HCT116 (cell line): ENCODE results near the gene ALDH7A1. TPM values are rescaled to one million over a fixed set of nuclear protein-coding genes. Genes with fewer than 3 reads are reported as not detected.

Experiments
- ATAC-seq: fragments of 200-7000 bp; cut with Tn5 transposase; 2 replicates; pipeline ENCODE4 v1.9.1; 2020; ENCODE audit warnings: mild to moderate bottlenecking, moderate library complexity
- BruUV-seq: library from RNA; stranded (reverse); fragments of 400-500 nt; replicated peaks from 2 replicates; lab custom pipeline; 2021; lab: Mats Ljungman, UMichigan
- CTCF ChIA-PET: fragments of 300-600 bp; sonication (Branson Sonifier 250); formaldehyde crosslinking; loops from one replicate; lab custom pipeline; 2021; ENCODE audit warnings: antibody characterized with exemption; lab: Charles Lee
- POLR2A ChIA-PET: fragments of 300-600, 350-600 bp; sonication (Branson Sonifier 250); formaldehyde crosslinking; loops from one replicate; lab custom pipeline; 2021; ENCODE audit warnings: antibody characterized with exemption; lab: Charles Lee
- RAD21 ChIA-PET, 2 experiments: fragments of 300-600 bp; sonication (Branson Sonifier 250); formaldehyde crosslinking; loops; one replicate each; lab custom pipeline; 2023; ENCODE audit warnings: low total read pairs in 2 of 2; ENCODE audit not compliant: uncharacterized antibody in 2 of 2, unreplicated experiment in 2 of 2, low non-redundant PET in 1 of 2; lab: Charles Lee
- DNase-seq: peaks from one replicate; pipeline ENCODE4 v3.0.0-alpha.2; 2010; ENCODE audit warnings: low read depth, low spot score
- H2AFZ ChIP-seq: fragments of 200-600 bp; shearing (Covaris generic), sonication (generic); 2 replicates; pipeline ENCODE4 v1.6.1; 2017; ENCODE audit warnings: low read depth, mixed run types, mixed read lengths, antibody characterized with exemption, low read length; ENCODE audit not compliant: poor library complexity, severe bottlenecking
- H3K27ac ChIP-seq: 2 replicates; pipeline ENCODE4 v1.5.1; 2012; ENCODE audit warnings: low read depth, low read length
- H3K27me3 ChIP-seq: fragments of 200-600 bp; sonication (generic); 2 replicates; pipeline ENCODE4 v1.6.1; 2016; ENCODE audit warnings: mixed run types, low read length, mixed read lengths; ENCODE audit not compliant: insufficient read depth
- H3K36me3 ChIP-seq, 2 experiments: fragments of 200-500 bp in 1 of 2; fragments of 200-600 bp in 1 of 2; sonication (Bioruptor generic) in 1 of 2; sonication (generic) in 1 of 2; 2 replicates each; pipeline versions ENCODE4 v1.5.1 to v1.6.1; 2014 to 2016; ENCODE audit warnings: low read length in 2 of 2, inconsistent platforms in 1 of 2, mixed read lengths in 1 of 2, mixed run types in 1 of 2; ENCODE audit not compliant: insufficient read depth in 2 of 2, control insufficient read depth in 1 of 2
- H3K4me1 ChIP-seq, 2 experiments: fragments of 200-600 bp in 1 of 2; sonication (generic) in 1 of 2; 2 replicates each; pipeline versions ENCODE4 v1.5.1 to v1.6.1; 2012 to 2017; ENCODE audit warnings: low read length in 2 of 2, inconsistent platforms in 1 of 2, mild to moderate bottlenecking in 1 of 2, mixed read lengths in 1 of 2, mixed run types in 1 of 2, moderate library complexity in 1 of 2; ENCODE audit not compliant: insufficient read depth in 2 of 2, control insufficient read depth in 1 of 2
- H3K4me2 ChIP-seq: fragments of 200-600 bp; sonication (generic); 2 replicates; pipeline ENCODE4 v1.6.1; 2017; ENCODE audit warnings: mixed run types, low read length, mixed read lengths
- H3K4me3 ChIP-seq, 2 experiments: fragments of 200-600 bp in 1 of 2; sonication (generic) in 1 of 2; replicated peaks in 1 of 2; 2 replicates each; pipeline ENCODE4 v1.5.1; 2011 to 2016; ENCODE audit warnings: low read length in 2 of 2, control low read depth in 1 of 2, low read depth in 1 of 2, mild to moderate bottlenecking in 1 of 2, mixed read lengths in 1 of 2, mixed run types in 1 of 2
- H3K79me2 ChIP-seq: fragments of 200-600 bp; sonication (generic); 2 replicates; pipeline ENCODE4 v1.6.1; 2017; ENCODE audit warnings: mild to moderate bottlenecking, mixed run types, low read length, moderate library complexity, mixed read lengths; ENCODE audit not compliant: insufficient read depth
- H3K9ac ChIP-seq: fragments of 200-600 bp; sonication (generic); 2 replicates; pipeline ENCODE4 v1.6.1; 2016; ENCODE audit warnings: low read length, mixed read lengths
- H3K9me2 ChIP-seq: fragments of 200-600 bp; sonication (generic), shearing (Covaris generic); 2 replicates; pipeline ENCODE4 v1.6.1; 2017; ENCODE audit warnings: mixed run types, mild to moderate bottlenecking, moderate library complexity; ENCODE audit not compliant: insufficient read depth
- H3K9me3 ChIP-seq, 2 experiments: fragments of 200-500 bp in 1 of 2; fragments of 200-600 bp in 1 of 2; sonication (Bioruptor generic) in 1 of 2; sonication (generic) in 1 of 2; 2 replicates each; pipeline ENCODE4 v1.6.1; 2014 to 2017; ENCODE audit warnings: low read length in 2 of 2, mixed read lengths in 2 of 2, inconsistent platforms in 1 of 2, low read depth in 1 of 2, mild to moderate bottlenecking in 1 of 2, mixed run types in 1 of 2, moderate library complexity in 1 of 2; ENCODE audit not compliant: control insufficient read depth in 1 of 2, insufficient read depth in 1 of 2
- H4K20me1 ChIP-seq: fragments of 200-600 bp; sonication (generic), shearing (Covaris generic); 2 replicates; pipeline ENCODE4 v1.6.1; 2017; ENCODE audit warnings: mixed run types, mild to moderate bottlenecking, moderate library complexity; ENCODE audit not compliant: insufficient read depth
- ATF3 ChIP-seq: IDR thresholded peaks from 2 replicates; pipeline ENCODE4 v1.6.1; 2012
- CEBPB ChIP-seq: IDR thresholded peaks from 2 replicates; pipeline ENCODE4 v1.6.1; 2012; ENCODE audit warnings: low read depth
- EGR1 ChIP-seq: IDR thresholded peaks from 2 replicates; pipeline ENCODE4 v1.6.1; 2012; ENCODE audit warnings: low read depth
- EZH2 ChIP-seq: fragments of 200-600 bp; sonication (generic); IDR thresholded peaks from 2 replicates; pipeline ENCODE4 v1.6.1; 2017; ENCODE audit warnings: antibody characterized with exemption, mixed run types
- EZH2phosphoT487 ChIP-seq: fragments of 200-600 bp; IDR thresholded peaks from 2 replicates; pipeline ENCODE4 v1.6.1; 2018; ENCODE audit warnings: antibody characterized with exemption, borderline replicate concordance
- FOSL1 ChIP-seq: IDR thresholded peaks from 2 replicates; pipeline ENCODE4 v1.6.1; 2012; ENCODE audit warnings: low read depth
- RAD21 ChIP-seq: IDR thresholded peaks from 2 replicates; pipeline ENCODE4 v1.6.1; 2012; ENCODE audit warnings: low read depth, mild to moderate bottlenecking
- SIN3A ChIP-seq: IDR thresholded peaks from 2 replicates; pipeline ENCODE4 v1.6.1; 2012; ENCODE audit warnings: low read depth
- SP1 ChIP-seq: IDR thresholded peaks from 2 replicates; pipeline ENCODE4 v1.6.1; 2012; ENCODE audit warnings: low read depth
- TCF7L2 ChIP-seq: IDR thresholded peaks from 2 replicates; pipeline ENCODE4 v1.7.0; 2011; ENCODE audit warnings: borderline replicate concordance, inconsistent platforms; ENCODE audit not compliant: insufficient read depth, insufficient read length; ENCODE audit errors: extremely low read depth
- YY1 ChIP-seq: IDR thresholded peaks from 2 replicates; pipeline ENCODE4 v1.6.1; 2011; ENCODE audit warnings: low read length, low read depth, moderate library complexity, mild to moderate bottlenecking; ENCODE audit not compliant: insufficient replicate concordance; ENCODE audit errors: extremely low read depth
- ZNF274 ChIP-seq: fragments of 200-500 bp; sonication (Bioruptor generic); IDR thresholded peaks from 2 replicates; pipeline ENCODE4 v1.6.1; 2014; ENCODE audit warnings: mild to moderate bottlenecking, low read depth, low read length, inconsistent platforms
- intact Hi-C: fragments of 100-400 bp; cut with micrococcal nuclease; formaldehyde crosslinking; loops from 2 replicates; pipeline ENCODE4 v1.10.0; 2022
- total RNA-seq: library from RNA; stranded (reverse); gene quantifications from one replicate; pipeline ENCODE4 v1.2.1, GENCODE V29; 2021; ENCODE audit not compliant: unreplicated experiment
- TF ChIP-seq, protein P1 (sequence below): IDR thresholded peaks from 2 replicates; pipeline ENCODE4 v1.6.1; 2012; ENCODE audit warnings: low read depth
- TF ChIP-seq, protein P2 (sequence below), 3 experiments: fragments of 200-600 bp in 1 of 3; sonication (generic) in 1 of 3; IDR thresholded peaks in 2 of 3; conservative IDR thresholded peaks in 1 of 3; 2 replicates each; pipeline ENCODE4 v1.5.1; 2012 to 2017; ENCODE audit warnings: low read depth in 2 of 3, low read length in 2 of 3, antibody characterized with exemption in 1 of 3, borderline replicate concordance in 1 of 3, control low read depth in 1 of 3, mild to moderate bottlenecking in 1 of 3, mixed read lengths in 1 of 3, mixed run types in 1 of 3, moderate library complexity in 1 of 3; ENCODE audit not compliant: insufficient read depth in 1 of 3

The ALDH7A1 gene
- total RNA-seq, 1 experiment from 2014 or later, result 93.2 TPM

DNA sequence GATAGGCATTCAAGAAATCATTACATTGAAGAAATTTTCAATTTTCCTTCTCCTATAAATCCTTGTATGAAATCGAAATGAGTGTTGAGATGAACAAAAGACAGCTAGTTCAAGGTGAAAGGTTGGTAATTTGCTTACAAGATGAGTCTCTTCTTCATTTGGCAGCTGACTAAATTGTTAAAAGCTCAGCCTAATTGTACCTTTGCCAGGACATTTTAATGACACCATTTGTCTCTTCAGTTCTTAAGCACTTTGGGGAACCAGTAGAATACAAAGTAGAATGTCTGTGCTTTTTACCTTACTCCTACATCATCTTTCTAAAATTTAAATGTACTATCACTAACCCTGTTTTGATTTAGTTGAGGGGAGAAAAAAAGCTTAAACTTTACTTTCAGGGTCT lies 112.4 kb downstream of the ALDH7A1 start:
- no peaks in the 10 kb centered on the region for H3K9me3 ChIP-seq
- no peaks in the 10 kb centered on the region for H4K20me1 ChIP-seq
- H3K4me2 ChIP-seq, result no peak overlapping the region
- no peak overlapping the region for H3K27ac ChIP-seq
- no peaks in the 10 kb centered on the region for H3K79me2 ChIP-seq
- DNase-seq (no peak), ATAC-seq (no peak)
- H3K4me3 ChIP-seq, result no peak overlapping the region
- BruUV-seq, result no TSS peak
- intact Hi-C loops, result no loop called here
- no peaks in the 10 kb centered on the region for H3K4me1 ChIP-seq
- H2AFZ ChIP-seq, result no peak overlapping the region
- H3K27me3 ChIP-seq, result no peaks in the 10 kb centered on the region
- ChIA-PET RAD21 (no interaction called here), POLR2A (no interaction called here), CTCF (interaction anchor here (1.0 to 1.1 kb wide), 2 partner anchors 10 to 111 kb away, joined by 3 to 4 read pairs; no protein-coding TSS in a partner anchor)
- H3K36me3 ChIP-seq, result peaks cover 8 to 18% of the 10 kb centered on the region in 2 experiments; a peak in 2 of 4 replicates
- H3K9me2 ChIP-seq, result no peaks in the 10 kb centered on the region
- TF ChIP-seq YY1 (no peak), EGR1 (no peak), TCF7L2 (no peak), EZH2 (no peak), FOSL1 (no peak), EZH2phosphoT487 (no peak), SIN3A (no peak), ZNF274 (no peak), SP1 (no peak), ATF3 (no peak), RAD21 (no peak), CEBPB (no peak)
- TF ChIP-seq, protein P1, sequence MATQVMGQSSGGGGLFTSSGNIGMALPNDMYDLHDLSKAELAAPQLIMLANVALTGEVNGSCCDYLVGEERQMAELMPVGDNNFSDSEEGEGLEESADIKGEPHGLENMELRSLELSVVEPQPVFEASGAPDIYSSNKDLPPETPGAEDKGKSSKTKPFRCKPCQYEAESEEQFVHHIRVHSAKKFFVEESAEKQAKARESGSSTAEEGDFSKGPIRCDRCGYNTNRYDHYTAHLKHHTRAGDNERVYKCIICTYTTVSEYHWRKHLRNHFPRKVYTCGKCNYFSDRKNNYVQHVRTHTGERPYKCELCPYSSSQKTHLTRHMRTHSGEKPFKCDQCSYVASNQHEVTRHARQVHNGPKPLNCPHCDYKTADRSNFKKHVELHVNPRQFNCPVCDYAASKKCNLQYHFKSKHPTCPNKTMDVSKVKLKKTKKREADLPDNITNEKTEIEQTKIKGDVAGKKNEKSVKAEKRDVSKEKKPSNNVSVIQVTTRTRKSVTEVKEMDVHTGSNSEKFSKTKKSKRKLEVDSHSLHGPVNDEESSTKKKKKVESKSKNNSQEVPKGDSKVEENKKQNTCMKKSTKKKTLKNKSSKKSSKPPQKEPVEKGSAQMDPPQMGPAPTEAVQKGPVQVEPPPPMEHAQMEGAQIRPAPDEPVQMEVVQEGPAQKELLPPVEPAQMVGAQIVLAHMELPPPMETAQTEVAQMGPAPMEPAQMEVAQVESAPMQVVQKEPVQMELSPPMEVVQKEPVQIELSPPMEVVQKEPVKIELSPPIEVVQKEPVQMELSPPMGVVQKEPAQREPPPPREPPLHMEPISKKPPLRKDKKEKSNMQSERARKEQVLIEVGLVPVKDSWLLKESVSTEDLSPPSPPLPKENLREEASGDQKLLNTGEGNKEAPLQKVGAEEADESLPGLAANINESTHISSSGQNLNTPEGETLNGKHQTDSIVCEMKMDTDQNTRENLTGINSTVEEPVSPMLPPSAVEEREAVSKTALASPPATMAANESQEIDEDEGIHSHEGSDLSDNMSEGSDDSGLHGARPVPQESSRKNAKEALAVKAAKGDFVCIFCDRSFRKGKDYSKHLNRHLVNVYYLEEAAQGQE, result no peak
- TF ChIP-seq, protein P2, sequence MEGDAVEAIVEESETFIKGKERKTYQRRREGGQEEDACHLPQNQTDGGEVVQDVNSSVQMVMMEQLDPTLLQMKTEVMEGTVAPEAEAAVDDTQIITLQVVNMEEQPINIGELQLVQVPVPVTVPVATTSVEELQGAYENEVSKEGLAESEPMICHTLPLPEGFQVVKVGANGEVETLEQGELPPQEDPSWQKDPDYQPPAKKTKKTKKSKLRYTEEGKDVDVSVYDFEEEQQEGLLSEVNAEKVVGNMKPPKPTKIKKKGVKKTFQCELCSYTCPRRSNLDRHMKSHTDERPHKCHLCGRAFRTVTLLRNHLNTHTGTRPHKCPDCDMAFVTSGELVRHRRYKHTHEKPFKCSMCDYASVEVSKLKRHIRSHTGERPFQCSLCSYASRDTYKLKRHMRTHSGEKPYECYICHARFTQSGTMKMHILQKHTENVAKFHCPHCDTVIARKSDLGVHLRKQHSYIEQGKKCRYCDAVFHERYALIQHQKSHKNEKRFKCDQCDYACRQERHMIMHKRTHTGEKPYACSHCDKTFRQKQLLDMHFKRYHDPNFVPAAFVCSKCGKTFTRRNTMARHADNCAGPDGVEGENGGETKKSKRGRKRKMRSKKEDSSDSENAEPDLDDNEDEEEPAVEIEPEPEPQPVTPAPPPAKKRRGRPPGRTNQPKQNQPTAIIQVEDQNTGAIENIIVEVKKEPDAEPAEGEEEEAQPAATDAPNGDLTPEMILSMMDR (IDR thresholded peaks at IDR 0.05 in 2 of 3, conservative IDR thresholded peaks at IDR 0.05 in 1 of 3; ENCODE audit: borderline replicate concordance in 1 of 3, insufficient read depth in 1 of 3, low read depth in 2 of 3, low read length in 2 of 3), result no peak
- no peak overlapping the region for H3K9ac ChIP-seq
